SK-N-SH (cell line): Measurements from ENCODE around the gene GZMB. TPM values are rescaled to one million over a fixed set of nuclear protein-coding genes. Genes with fewer than 3 reads are reported as not detected.
"Not testable (repeated sequence)": the region's sequence is repeated elsewhere in the genome, so short reads cannot be mapped to it uniquely, and the experiment has no call there.

Experiments used
- CTCF ChIA-PET: fragments of 300-600, 350-600 bp; formaldehyde crosslinking; extraction: SDS; loops from one replicate; lab custom pipeline; 2021; lab: Yijun Ruan, JAX
- POLR2A ChIA-PET: fragments of 350-600 bp; sonication (Branson Sonifier 250); formaldehyde crosslinking; extraction: SDS; loops from one replicate; lab custom pipeline; 2020; ENCODE audit warnings: antibody characterized with exemption, inconsistent platforms; lab: Yijun Ruan, JAX
- DNase-seq: peaks from one replicate; pipeline ENCODE4 v3.0.0; 2012
- H2AFZ ChIP-seq: fragments of 200-600 bp; sonication (generic); 2 replicates; pipeline ENCODE4 v1.8.1; 2016; ENCODE audit warnings: antibody characterized with exemption, mild to moderate bottlenecking, low read depth
- H3F3A ChIP-seq: fragments of 200-600 bp; sonication (generic); replicated peaks from 2 replicates; pipeline ENCODE3; 2016; ENCODE audit warnings: antibody characterized with exemption, mild to moderate bottlenecking; ENCODE audit not compliant: insufficient read depth
- H3K27ac ChIP-seq, 2 experiments: fragments of 200-500 bp in 1 of 2; fragments of 200-600 bp in 1 of 2; sonication (Bioruptor generic) in 1 of 2; sonication (generic), shearing (Covaris generic) in 1 of 2; 2 replicates each; pipeline versions ENCODE4 v1.5.1 to v1.6.1; 2014 to 2016; ENCODE audit warnings: low read depth in 2 of 2, inconsistent platforms in 1 of 2, low read length in 1 of 2, mild to moderate bottlenecking in 1 of 2, mixed read lengths in 1 of 2
- H3K27me3 ChIP-seq: fragments of 200-600 bp; sonication (generic), shearing (Covaris generic); 2 replicates; pipeline ENCODE4 v1.6.1; 2016; ENCODE audit warnings: mixed run types; ENCODE audit not compliant: insufficient read depth
- H3K36me3 ChIP-seq, 2 experiments: fragments of 200-500 bp in 1 of 2; fragments of 200-600 bp in 1 of 2; sonication (Bioruptor generic) in 1 of 2; sonication (generic) in 1 of 2; replicated peaks in 1 of 2; 2 replicates each; pipeline versions ENCODE3 to v1.5.1; 2014 to 2016; ENCODE audit warnings: low read length in 1 of 2, mild to moderate bottlenecking in 1 of 2; ENCODE audit not compliant: insufficient read depth in 2 of 2, control insufficient read depth in 1 of 2
- H3K4me1 ChIP-seq, 2 experiments: fragments of 200-500 bp in 1 of 2; fragments of 200-600 bp in 1 of 2; sonication (Bioruptor generic) in 1 of 2; sonication (generic), shearing (Covaris generic) in 1 of 2; 2 replicates each; pipeline versions ENCODE4 v1.5.1 to v1.6.1; 2014 to 2016; ENCODE audit warnings: low read depth in 1 of 2, low read length in 1 of 2, mixed run types in 1 of 2; ENCODE audit not compliant: insufficient read depth in 2 of 2, control insufficient read depth in 1 of 2
- H3K4me2 ChIP-seq: fragments of 200-600 bp; sonication (generic), shearing (Covaris generic); 2 replicates; pipeline ENCODE4 v1.6.1; 2017; ENCODE audit warnings: mixed run types
- H3K4me3 ChIP-seq, 2 experiments: fragments of 200-500 bp in 1 of 2; fragments of 200-600 bp in 1 of 2; sonication (Bioruptor generic) in 1 of 2; sonication (generic), shearing (Covaris generic) in 1 of 2; 2 replicates each; pipeline versions ENCODE4 v1.5.1 to v1.8.1; 2014 to 2016; ENCODE audit warnings: low read depth in 2 of 2, inconsistent platforms in 1 of 2, low read length in 1 of 2, mild to moderate bottlenecking in 1 of 2, mixed read lengths in 1 of 2, moderate library complexity in 1 of 2
- H3K79me2 ChIP-seq: fragments of 200-600 bp; sonication (generic); 2 replicates; pipeline ENCODE4 v1.8.1; 2017; ENCODE audit warnings: mild to moderate bottlenecking; ENCODE audit not compliant: insufficient read depth
- H3K9ac ChIP-seq: fragments of 200-600 bp; sonication (generic); 2 replicates; pipeline ENCODE4 v1.6.1; 2017; ENCODE audit warnings: mixed run types
- H3K9me2 ChIP-seq: fragments of 200-600 bp; sonication (generic); 2 replicates; pipeline ENCODE4 v1.6.1; 2017; ENCODE audit warnings: mixed run types
- H3K9me3 ChIP-seq: fragments of 200-600 bp; sonication (generic); 2 replicates; pipeline ENCODE4 v1.6.1; 2017; ENCODE audit warnings: mixed run types, mild to moderate bottlenecking, moderate library complexity
- H4K20me1 ChIP-seq: fragments of 200-600 bp; sonication (generic); 2 replicates; pipeline ENCODE4 v1.6.1; 2017; ENCODE audit warnings: mild to moderate bottlenecking, mixed run types; ENCODE audit not compliant: insufficient read depth
- CHD2 ChIP-seq: fragments of 150-350 bp; IDR thresholded peaks from 2 replicates; pipeline ENCODE4 v1.6.1; 2018; ENCODE audit warnings: low read length; ENCODE audit not compliant: partially characterized antibody
- EZH2phosphoT487 ChIP-seq: fragments of 200-600 bp; sonication (generic); IDR thresholded peaks from 2 replicates; pipeline ENCODE4 v1.6.1; 2017; ENCODE audit warnings: low read depth, mixed run types, mild to moderate bottlenecking, antibody characterized with exemption, moderate library complexity, borderline replicate concordance
- FOXJ3 ChIP-seq: sonication (generic); formaldehyde crosslinking; IDR thresholded peaks from 2 replicates; pipeline ENCODE4 v1.5.1; 2020; ENCODE audit warnings: mild to moderate bottlenecking, missing genetic modification reagents
- GABPA ChIP-seq: IDR thresholded peaks from 2 replicates; pipeline ENCODE4 v1.4.0; 2012; ENCODE audit warnings: low read depth, mild to moderate bottlenecking
- GATA2 ChIP-seq: sonication (generic); formaldehyde crosslinking; IDR thresholded peaks from 2 replicates; pipeline ENCODE4 v1.5.0; 2020; ENCODE audit warnings: mild to moderate bottlenecking, missing genetic modification reagents
- MEF2A ChIP-seq: IDR thresholded peaks from 2 replicates; pipeline ENCODE4 v1.4.0; 2012; ENCODE audit warnings: low read depth, borderline replicate concordance
- NFIC ChIP-seq: IDR thresholded peaks from 2 replicates; pipeline ENCODE4 v1.4.0; 2012; ENCODE audit warnings: borderline replicate concordance
- NRF1 ChIP-seq: IDR thresholded peaks from 2 replicates; pipeline ENCODE4 v1.6.1; 2012; ENCODE audit warnings: low read depth, mild to moderate bottlenecking, low read length
- RAD21 ChIP-seq: IDR thresholded peaks from 2 replicates; pipeline ENCODE4 v1.6.1; 2012; ENCODE audit warnings: mild to moderate bottlenecking, low read length
- RCOR1 ChIP-seq: fragments of 150-350 bp; IDR thresholded peaks from 2 replicates; pipeline ENCODE4 v1.6.1; 2017; ENCODE audit warnings: antibody characterized with exemption, low read length
- RXRA ChIP-seq: IDR thresholded peaks from 2 replicates; pipeline ENCODE4 v1.4.0; 2012; ENCODE audit warnings: low read depth, mild to moderate bottlenecking, borderline replicate concordance
- SIN3A ChIP-seq: IDR thresholded peaks from 2 replicates; pipeline ENCODE4 v1.6.1; 2012; ENCODE audit warnings: low read depth, mild to moderate bottlenecking, low read length, moderate library complexity, borderline replicate concordance
- TAF1 ChIP-seq: IDR thresholded peaks from 2 replicates; pipeline ENCODE4 v1.6.1; 2012; ENCODE audit warnings: low read depth, mild to moderate bottlenecking, low read length, moderate library complexity, borderline replicate concordance
- TCF12 ChIP-seq: IDR thresholded peaks from 2 replicates; pipeline ENCODE4 v1.4.0; 2012
- WGBS: methylation state at CpG from one replicate; pipeline ENCODE4 v1.1.6; 2017; ENCODE audit warnings: low lambda C conversion rate; 5-methylcytosine and 5-hydroxymethylcytosine counted together
- polyA plus RNA-seq, 3 experiments: library from polyadenylated mRNA; depleted of rRNA; stranded (reverse); fragments of >200 nt; gene quantifications; 2 replicates each; pipeline ENCODE4 v1.2.3, GENCODE V29; 2012
- TF ChIP-seq, protein P1 (sequence below): fragments of 150-350 bp; IDR thresholded peaks from 2 replicates; pipeline ENCODE4 v1.6.1; 2016; ENCODE audit warnings: mild to moderate bottlenecking, low read depth, low read length
- TF ChIP-seq, protein P2 (sequence below): fragments of 150-350 bp; IDR thresholded peaks from 2 replicates; pipeline ENCODE4 v1.6.1; 2017; ENCODE audit warnings: antibody characterized with exemption, low read length, low read depth, borderline replicate concordance
- TF ChIP-seq, protein P3 (sequence below): IDR thresholded peaks from 2 replicates; pipeline ENCODE4 v1.4.0; 2012; ENCODE audit warnings: low read depth, borderline replicate concordance

Gene GZMB
- polyA plus RNA-seq, 1 of the 3 experiments (the other 2 are of a cell fraction): not detected

DNA sequence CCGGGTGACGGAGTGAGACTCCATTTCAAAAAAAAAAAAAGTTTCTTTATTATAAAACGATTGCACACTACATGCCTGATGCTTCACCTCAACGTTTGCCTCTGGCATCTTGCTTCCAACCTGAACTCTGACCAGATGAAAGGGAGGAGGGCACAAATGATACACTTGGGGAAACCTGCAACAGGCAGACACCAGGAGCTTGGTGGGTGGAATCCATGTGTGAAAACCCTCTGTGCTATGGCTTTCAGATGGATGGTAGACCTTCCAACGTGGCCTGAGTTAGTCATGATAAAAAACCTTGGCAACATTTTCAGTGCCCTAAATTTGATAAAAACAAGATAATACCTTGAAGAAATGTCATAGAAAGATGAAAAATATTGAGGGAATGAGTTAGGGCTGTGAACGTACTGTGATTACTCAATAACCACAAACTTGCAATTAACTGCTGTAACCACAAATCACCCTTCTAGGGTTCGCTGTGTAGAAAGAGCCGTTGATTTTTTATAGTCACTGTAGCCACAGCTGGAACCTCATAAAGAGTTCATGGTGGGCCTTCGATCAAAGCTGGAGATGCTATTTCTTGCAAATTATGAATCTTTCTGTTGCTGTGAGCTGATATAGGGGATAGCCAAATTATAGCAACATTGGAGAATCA is 26.1 kb upstream of the GZMB start (continued):
- TF ChIP-seq, protein P1, sequence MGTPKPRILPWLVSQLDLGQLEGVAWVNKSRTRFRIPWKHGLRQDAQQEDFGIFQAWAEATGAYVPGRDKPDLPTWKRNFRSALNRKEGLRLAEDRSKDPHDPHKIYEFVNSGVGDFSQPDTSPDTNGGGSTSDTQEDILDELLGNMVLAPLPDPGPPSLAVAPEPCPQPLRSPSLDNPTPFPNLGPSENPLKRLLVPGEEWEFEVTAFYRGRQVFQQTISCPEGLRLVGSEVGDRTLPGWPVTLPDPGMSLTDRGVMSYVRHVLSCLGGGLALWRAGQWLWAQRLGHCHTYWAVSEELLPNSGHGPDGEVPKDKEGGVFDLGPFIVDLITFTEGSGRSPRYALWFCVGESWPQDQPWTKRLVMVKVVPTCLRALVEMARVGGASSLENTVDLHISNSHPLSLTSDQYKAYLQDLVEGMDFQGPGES: no peak
- TF ChIP-seq SIN3A: no peak
- TF ChIP-seq NFIC: no peak
- TF ChIP-seq TAF1: no peak
- no peak for TF ChIP-seq RCOR1
- no peak for TF ChIP-seq EZH2phosphoT487

DNA sequence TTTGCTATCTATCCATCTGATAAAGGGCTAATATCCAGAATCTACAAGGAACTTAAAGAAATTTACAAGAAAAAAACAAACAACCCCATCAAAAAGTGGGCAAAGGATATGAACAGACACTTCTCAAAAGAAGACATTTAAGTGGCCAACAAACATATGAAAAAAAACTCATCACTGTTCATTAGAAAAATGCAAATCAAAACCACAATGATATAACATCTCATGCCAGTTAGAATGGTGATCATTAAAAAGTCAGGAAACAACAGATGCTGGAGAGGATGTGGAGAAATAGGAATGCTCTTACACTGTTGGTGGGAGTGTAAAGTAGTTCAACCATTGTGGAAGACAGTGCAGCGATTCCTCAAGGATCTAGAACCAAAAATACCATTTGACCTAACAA is 14.4 kb upstream of the GZMB start:
- H3K27ac ChIP-seq, H3K79me2 ChIP-seq, H3K36me3 ChIP-seq, POLR2A ChIA-PET, CTCF ChIA-PET, H3K9me3 ChIP-seq, H4K20me1 ChIP-seq, H3K4me2 ChIP-seq, H3K9ac ChIP-seq, H3K27me3 ChIP-seq, H2AFZ ChIP-seq, H3K4me3 ChIP-seq, H3K4me1 ChIP-seq, DNase-seq, H3K9me2 ChIP-seq, H3F3A ChIP-seq: not testable (repeated sequence)
- WGBS: 0% methylated on average over 1 of the region's 1 CpG

DNA sequence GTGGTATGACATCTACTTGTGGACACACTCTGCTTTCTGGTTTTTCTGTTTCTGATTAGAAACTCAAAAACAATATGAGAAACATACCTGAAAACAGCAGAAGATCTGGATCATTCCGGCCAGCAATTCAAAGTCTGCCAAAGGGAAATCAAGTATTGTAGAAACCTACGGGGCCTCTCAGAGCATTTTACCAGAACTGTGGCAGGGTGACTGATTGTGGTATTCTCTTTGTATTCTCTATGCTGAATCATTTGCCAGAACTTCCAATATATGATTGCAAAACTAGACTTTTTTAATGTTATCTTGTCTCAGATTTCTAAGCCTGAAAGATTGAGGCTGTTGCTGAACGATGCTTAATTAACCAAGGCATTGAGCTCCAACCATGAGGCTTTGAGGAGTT is 5.9 kb upstream of the GZMB start:
- Histone ChIP-seq H3K79me2 (no peaks in the 10 kb centered on the region), H3K27ac (no peak overlapping the region), H3K9me3 (no peaks in the 10 kb centered on the region), H3K36me3 (no peaks in the 10 kb centered on the region), H3K4me1 (no peaks in the 10 kb centered on the region), H4K20me1 (no peaks in the 10 kb centered on the region), H2AFZ (no peak overlapping the region), H3K9ac (no peak overlapping the region), H3K4me3 (no peak overlapping the region), H3K9me2 (no peaks in the 10 kb centered on the region), H3K27me3 (no peaks in the 10 kb centered on the region), H3F3A (no peaks in the 10 kb centered on the region), H3K4me2 (no peak overlapping the region)
- ChIA-PET POLR2A (no interaction called here), CTCF (no interaction called here)
- TF ChIP-seq EZH2phosphoT487: no peak
- no peak for TF ChIP-seq NRF1
- no peak for TF ChIP-seq GATA2
- DNase-seq: no peak
- WGBS: 2% methylated on average over 3 of the region's 3 CpGs

DNA sequence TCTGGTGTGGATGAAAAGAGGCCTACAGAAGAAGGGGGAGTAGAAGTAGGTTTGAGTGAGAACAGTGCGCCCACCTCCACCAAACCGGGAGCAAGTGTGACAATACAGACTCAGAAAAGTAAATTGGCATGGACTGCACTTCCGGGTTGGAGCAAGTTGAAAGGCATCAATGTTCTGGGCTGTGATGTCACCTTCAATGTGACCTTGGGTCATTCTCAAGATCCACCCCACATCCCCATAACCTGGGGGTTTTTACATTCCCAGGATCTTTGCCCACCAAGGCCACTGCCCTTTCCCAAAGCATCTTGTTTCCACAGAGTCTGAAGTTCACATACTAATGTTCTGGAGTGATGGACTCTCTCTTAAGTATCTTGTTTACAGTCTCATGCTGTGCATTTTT is 5.3 kb upstream of the GZMB start:
- Histone ChIP-seq H3K27ac (no peak overlapping the region), H3K4me3 (no peak overlapping the region), H3K4me1 (no peaks in the 10 kb centered on the region), H3F3A (no peaks in the 10 kb centered on the region), H3K27me3 (no peaks in the 10 kb centered on the region), H3K4me2 (no peak overlapping the region), H3K9me2 (no peaks in the 10 kb centered on the region), H3K36me3 (no peaks in the 10 kb centered on the region), H2AFZ (no peak overlapping the region), H3K9me3 (no peaks in the 10 kb centered on the region), H3K79me2 (no peaks in the 10 kb centered on the region), H3K9ac (no peak overlapping the region), H4K20me1 (no peaks in the 10 kb centered on the region)
- CTCF ChIA-PET: no interaction called here
- no peak for DNase-seq
- POLR2A ChIA-PET: no interaction called here
- 6% methylated on average over 3 of the region's 3 CpGs for WGBS
- TF ChIP-seq SIN3A (no peak), RAD21 (no peak), TAF1 (no peak), MEF2A (no peak), RXRA (no peak), NRF1 (no peak), EZH2phosphoT487 (no peak), CHD2 (no peak), RCOR1 (no peak), GABPA (no peak), TCF12 (no peak), FOXJ3 (CRISPR knock-in tag) (no peak)
- TF ChIP-seq, protein P2, sequence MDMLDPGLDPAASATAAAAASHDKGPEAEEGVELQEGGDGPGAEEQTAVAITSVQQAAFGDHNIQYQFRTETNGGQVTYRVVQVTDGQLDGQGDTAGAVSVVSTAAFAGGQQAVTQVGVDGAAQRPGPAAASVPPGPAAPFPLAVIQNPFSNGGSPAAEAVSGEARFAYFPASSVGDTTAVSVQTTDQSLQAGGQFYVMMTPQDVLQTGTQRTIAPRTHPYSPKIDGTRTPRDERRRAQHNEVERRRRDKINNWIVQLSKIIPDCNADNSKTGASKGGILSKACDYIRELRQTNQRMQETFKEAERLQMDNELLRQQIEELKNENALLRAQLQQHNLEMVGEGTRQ: no peak
- TF ChIP-seq, protein P3, sequence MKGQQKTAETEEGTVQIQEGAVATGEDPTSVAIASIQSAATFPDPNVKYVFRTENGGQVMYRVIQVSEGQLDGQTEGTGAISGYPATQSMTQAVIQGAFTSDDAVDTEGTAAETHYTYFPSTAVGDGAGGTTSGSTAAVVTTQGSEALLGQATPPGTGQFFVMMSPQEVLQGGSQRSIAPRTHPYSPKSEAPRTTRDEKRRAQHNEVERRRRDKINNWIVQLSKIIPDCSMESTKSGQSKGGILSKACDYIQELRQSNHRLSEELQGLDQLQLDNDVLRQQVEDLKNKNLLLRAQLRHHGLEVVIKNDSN: no peak
